HG03439 (cell line): ENCODE results near the gene MASP2.
"Not testable (repeated sequence)": the region's sequence is repeated elsewhere in the genome, so short reads cannot be mapped to it uniquely, and the experiment has no call there.

ENCODE experiments used
- ATAC-seq: cut with Tn5 transposase; IDR thresholded peaks from one replicate; pipeline ENCODE4 v1.9.1; 2021; ENCODE audit warnings: mild to moderate bottlenecking, moderate library complexity; ENCODE audit not compliant: unreplicated experiment

MASP2 gene

DNA sequence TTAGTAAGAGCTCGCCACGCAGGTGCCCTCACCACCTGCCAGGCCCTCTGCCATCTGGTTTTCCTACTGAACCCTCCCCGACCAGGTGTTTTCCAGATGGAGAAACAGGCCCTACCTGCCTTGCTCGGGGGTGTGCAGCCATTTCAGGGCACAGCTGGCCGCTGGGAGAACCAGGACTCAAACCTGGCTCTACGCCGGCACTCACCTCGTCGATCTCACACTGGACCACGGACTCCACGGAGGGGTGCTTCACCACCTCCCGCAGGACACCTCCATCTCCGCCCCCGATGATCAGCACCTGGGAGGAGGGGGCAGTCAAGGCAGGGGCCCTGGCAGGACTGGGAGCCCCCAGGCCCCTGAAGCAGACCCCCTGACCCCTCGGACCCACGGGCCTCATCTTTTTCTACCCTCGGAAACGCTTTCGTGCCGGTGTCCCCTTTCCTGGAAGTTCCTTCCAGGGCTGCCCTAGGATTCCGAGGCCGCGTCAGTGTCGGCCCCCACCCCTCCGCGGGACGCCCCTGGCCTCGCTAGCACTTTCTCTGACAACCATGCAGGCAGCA is 11.6 kb upstream of the MASP2 start:
- ATAC-seq, result no peak

DNA sequence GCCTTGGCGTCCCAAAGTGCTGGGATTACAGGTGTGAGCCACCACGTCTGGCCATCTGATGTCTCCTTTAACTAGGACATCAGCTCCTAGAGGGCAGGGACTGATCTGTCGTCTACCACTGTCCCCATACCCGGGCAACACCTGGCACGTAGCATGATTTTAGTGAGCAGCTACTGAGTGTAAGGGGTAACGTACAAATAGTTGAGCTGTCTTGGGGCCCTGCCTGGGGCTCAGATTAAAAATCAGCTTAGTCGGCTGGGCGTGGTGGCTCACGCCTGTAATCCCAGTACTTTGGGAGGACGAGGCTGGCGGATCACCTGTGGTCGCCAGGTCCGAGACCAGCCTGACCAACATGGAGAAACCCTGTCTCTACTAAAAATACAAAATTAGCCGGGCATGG is 11.0 kb upstream of the MASP2 start:
- ATAC-seq, result no peak

DNA sequence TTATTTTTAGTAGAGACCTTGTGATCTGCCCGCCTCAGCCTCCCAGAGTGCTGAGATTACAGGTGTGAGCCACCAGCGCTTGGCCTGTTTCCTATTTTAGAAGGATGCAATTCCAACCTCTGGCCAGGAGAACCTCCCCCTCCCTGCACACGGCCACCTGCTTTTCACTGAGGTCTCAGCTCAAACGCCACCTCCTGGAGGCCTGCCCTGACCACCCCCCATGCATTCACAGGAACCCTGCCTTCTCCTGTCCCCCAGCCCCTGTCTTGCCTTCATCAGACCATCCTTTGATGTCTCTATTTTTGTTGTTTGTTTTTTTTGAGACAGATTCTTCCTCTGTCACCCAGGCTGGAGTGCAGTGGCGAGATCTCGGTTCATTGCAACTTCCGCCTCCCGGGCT is 10.4 kb upstream of the MASP2 start:
- ATAC-seq, result no peak

DNA sequence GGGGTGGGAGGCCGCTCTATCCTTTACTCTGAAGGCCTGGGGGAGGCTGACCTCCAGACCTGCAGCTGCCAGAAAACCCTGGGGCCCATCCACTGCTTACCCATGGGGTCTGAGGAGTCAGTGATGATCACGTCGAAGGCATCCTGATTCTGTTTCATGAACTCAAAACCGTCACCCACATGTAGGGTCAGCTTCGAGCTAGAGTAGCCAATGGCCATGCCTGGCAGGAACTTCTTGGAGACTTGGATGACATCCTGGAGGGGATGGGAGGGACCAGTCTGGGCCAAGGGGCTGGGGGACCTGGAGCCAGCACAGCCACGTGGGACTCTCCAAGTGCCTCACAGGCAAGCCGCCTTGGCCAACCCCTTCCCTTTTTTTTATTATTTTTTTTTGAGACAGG is 9.5 kb upstream of the MASP2 start:
- no peak for ATAC-seq

DNA sequence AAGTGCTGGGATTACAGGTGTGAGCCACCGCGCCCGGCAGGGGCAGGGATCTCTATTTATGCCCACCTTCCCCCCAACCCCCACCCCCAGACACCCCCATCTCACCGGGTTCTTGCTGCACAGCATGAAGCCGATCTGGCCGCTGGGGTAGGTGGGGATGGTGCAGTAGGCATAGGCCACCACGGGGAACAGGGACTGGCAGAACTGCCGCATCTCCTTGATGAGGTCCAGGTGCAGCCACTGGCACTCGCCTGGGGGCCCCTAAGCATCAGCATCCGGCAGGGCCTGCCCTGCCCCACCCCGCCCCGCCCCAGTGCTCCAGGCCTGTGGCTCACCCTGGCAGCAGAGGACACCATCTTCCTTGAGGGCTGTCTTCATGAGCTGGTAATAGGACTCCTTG is 8.6 kb upstream of the MASP2 start:
- ATAC-seq, result no peak

DNA sequence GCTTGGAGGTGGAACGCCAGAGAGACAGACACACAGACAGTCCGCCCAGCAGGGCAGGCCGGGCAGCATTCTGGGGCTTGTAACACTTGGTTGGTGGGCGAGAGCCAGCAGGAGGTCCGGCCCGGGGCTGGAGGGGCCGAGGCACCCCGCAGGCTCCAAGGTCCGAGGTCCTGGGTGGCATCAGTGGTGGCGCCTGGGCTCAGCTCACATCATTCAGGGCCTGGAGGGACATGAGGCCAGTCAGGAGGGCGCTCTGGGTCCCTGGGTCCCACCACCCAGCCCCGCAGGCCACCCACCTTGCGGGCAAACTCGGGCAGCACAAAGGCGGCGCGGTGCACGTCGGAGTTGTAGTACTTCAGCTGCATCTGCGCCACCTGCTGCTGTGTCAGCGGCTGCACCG is 7.6 kb upstream of the MASP2 start:
- ATAC-seq, result no peak

DNA sequence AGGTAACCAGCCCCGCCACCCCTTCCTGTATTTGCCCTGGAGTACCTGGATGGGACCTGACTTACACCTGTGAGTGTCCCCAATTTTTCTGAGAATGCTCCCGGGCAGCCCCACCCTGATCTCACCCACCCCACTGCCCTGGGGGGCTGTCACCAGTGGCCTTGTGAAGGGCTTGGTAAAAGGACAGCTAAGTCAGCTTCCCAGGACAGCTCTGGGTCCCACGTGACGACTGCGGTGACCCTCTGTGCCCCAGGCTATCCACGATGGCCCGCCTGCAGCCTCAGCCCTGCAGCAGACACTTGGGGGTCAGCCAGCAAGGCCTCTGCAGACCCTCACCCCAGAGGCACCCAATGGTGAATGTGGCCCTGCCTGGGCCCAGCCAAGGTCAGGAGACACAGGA is 7.1 kb upstream of the MASP2 start:
- no peak for ATAC-seq

DNA sequence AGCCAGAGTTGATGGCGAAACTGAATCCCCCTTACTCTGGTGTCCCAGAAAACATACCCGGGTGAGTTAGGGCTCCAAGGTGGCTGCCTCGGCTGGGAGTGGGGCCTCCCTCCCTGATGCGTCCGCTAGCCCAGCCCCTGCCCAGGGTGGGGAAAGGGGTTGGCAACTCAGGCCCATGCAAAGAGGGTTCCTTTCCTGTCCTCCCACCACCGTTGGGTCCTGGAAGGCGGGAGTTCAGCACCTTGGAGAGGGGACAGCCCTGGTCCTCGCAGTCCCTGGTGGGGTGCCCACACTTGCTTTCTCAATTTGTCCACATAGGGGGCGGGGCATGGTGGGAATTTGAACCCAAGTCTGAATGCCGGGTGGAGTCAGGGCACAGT is 6.7 kb upstream of the MASP2 start:
- no peak for ATAC-seq

DNA sequence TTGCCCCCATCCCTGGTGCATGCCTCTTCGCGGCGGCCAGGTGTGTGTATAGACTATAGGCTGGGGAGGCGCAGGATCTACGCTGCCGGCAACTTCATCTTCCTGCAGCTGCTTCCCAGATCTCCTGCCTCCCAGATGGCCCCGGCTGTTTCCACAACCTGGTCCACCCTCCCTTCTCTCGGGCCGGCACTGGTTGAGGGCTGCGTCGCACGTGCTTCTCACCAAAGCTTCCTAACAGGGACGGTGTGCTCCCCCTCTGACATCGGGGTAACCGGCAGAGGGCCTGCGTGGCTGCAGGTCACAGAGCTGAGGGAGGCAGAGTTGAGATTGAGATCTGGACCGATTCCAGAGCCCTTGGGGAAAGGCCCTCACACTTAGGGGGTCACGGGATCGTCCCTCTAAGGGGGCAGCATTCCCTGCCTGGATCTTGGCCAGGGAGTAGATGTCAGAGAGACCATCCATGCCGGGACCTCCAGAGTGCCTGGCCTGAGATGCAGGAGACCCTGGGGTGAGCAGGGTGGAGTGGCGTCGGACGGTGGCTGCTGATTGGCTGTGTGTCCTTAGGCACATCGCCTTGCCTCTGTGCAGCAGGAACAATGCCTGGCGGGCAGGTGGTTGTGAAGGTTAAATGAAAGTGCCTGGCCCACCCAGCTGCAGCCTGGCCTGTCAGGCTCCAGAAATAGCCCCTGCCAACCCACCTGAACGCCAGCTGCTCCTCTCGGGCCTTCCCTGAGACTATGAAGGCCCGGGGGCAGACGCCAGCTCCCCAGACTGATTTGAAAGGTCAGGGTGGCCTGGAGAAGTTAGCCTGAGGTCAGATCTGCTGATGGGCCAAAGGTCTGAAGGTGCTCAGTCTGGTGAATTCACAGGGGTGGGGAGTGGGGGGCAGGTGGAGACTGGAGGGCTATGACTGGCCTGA is 6.1 kb upstream of the MASP2 start:
- no peak for ATAC-seq

DNA sequence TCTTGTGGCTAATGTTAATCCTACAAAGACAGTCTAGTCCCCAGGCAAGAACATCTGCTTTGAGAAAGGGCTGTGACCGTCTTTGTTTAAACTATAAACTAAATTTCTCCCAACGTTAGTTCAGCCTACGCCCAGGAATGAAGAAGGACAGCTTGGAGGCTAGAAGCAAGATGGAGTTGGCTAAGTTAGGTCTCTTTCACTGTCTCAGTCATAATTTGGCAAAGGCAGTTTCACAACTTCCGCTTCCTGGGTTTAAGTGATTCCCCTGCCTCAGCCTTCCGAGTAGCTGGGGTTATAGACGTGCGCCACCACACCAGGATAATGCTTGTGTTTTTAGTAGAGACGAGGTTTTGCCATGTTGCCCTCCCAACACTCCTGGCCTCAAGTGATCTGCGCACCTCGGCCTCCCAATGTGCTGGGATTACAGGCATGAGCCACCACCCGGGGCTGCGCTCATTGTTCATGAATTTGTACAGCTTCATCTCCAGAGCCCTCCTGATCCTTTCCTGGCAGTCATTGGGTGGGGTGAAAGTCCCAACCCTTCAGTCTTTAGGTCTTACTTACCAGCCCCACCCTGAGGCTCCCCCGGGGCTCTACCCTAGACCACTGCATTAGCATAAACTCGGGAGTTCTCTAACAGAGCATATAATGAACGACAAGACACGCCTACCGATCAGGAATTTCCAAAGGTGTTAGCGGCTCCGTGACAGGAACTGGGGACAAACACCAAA is 4.9 kb upstream of the MASP2 start:
- no peak for ATAC-seq

DNA sequence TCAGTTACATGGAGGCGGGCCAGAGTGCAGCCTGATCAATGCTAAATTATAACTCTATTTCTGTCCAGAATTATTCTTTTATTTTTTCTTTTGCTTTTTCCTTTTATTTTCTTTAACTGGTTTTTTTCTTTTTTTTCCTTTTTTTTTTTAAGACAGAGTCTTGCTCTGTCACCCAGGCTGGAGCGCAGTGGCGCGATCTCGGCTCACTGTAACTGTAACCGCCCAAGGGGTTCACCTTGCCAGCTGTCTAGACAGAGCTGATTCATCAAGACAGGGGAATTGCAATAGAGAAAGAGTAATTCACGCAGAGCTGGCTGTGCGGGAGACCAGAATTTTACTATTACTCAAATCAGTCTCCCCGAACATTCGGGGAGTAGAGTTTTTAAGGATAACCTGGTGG is 4.1 kb upstream of the MASP2 start:
- not testable (repeated sequence) for ATAC-seq

DNA sequence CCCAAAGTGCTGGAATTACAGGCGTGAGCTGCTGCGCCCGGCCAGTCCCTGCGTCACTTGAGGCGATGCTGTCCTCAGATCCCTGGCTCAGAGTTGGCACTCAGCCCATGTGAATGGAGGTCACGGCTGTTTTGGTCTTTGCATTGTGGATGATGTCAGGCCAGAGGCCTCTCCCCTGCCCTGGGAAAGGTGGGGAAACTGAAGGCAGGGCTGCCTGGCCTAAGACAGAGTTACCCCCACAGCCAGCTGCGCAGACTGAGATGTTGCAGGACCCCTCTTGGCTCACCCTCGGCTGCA is 821 bp downstream of the MASP2 start:
- no peak for ATAC-seq

DNA sequence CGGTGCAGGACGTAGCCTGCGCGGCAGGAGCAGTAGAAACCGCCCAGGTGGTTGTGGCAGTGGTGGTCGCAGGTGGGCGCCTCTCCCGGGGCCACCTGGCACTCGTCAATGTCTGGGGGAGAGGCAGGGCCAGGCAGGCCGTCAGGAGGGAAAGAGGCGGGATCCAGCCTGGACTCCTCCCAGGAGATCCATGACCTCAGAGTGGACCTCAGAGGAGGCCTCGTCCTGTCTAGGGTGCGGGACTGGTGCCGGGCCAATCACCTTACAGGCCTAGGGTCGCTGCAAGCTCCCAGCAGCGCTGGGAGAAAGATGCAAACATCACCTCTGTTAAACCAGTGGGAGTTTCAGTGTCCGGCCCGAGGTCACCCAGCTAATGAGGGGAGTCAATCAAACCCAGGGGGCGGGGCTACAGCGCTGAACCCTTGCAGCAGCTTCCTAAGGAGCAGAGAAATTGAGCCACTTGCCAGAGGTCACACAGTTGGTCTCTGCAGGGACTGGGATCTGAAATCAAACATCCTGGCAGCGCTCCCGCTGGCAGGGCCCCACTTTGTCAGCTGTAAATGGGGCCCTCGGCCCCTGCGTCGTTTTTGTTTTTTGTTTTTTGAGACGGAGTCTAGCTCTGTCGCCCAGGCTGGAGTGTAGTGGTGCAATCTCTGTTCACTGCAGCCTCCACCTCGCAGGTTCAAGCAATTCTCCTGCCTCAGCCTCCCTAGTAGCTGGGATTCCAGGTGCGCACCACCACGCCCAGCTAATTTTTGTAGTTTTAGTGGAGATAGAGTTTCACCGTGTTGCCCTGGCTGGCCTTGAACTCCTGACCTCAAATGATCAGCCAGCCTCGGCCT is 1.4 kb downstream of the MASP2 start:
- no peak for ATAC-seq

DNA sequence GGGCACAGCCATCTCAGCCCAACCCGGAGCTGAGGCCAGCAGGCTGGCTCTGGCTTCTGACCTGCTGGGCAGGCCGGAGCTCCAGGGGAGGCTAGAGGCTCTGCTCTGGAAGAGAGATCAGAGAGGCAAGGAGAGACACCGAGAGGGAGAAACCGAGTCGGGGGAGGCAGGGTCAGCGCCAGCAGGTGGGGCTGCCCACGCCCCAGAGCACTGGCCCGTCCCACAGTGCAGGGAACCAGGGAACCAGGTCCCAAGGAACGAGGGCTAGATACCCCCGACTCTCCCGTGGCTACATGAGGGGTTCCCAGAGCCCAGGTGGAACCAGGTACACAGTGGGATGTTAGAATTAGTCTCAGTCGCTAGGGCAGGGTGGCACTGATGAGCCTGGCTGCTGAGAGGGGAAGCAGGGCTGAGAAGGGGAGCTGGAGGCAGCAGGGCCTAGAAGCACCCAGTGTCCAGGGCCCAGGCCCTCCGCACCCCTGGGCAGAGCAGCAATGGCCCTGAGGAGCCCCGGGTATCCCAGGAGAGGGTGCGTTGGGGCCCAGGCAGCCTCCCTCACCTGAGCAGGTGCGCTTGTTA is 2.1 kb downstream of the MASP2 start:
- no peak for ATAC-seq

DNA sequence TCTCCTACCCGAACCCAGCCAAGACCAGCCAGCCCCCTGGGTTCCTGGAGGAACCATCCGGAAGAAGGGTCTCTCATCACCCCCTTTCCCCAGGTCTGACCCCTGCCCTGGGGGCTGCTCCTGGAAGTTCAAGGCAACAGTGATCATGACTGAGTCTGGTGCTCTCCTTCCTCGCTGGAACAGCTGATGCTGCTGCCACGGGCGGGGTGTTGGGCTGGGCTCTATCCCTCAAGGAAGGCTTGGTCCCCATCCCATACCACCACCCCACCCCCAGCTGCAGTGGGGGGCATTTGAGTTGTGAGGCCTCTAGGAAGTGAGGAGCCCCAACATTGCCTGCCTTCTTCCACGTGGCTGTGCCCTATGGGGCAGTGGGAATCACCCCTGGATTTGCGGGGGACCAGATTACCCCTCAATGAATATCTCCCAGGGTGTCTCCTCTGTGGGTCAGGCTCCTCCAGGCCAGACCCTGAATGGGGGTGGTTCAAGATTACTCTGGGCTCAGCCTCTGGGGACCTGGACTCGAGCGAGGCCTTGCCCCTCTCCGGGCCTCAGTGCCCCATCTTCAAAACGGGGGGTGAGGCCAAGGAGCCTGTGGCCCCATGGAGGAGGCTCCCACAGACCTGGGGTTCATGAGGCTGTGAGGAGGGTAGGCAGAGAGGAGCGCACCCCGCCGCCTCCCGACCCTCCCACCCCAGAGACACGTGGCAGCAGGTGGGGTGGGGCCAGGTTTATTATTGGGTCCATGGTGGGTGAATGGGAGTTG is 2.8 kb downstream of the MASP2 start:
- no peak for ATAC-seq

DNA sequence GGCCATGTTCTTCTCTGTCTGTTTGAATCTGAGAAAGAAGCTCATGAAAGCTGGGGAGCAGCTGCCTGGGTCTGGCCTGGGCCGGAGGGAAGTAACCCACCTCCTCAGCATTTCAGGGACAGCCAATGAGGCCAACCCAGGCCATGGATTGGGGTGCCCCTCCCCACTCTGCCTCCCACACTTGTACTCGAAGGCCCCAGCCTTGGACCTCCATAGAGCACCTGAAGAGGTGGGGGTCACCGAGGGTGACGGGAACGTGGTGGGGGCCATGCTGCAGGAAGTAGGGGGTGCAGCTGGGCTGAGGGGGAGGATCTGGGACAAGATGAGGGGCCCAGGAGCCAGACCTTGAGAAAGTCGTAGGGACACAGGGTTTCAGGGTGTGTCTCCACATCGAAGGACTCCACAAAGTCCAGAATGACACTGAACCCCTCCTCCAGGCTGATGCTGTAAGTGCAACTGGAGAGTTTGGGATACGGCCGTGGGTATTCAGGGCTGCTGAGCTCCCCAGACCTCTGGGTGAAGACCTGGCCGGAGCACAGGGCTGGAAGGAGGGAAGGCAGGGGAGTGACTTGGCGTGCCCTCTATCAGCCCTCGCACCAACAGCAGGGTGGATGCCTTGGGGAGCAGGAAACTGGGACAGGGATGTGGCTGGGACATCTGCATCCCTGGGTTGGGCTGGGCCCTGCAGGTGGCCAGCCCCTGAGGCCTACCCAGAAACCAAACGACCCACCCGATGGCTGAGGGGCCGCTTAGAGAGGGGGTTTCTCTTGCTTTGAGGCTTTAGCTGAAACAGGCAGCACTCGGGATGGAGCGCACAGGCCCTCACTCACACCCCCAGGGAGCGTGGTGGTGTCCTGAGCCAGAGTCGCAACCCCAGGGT is 3.8 kb downstream of the MASP2 start:
- no peak for ATAC-seq

DNA sequence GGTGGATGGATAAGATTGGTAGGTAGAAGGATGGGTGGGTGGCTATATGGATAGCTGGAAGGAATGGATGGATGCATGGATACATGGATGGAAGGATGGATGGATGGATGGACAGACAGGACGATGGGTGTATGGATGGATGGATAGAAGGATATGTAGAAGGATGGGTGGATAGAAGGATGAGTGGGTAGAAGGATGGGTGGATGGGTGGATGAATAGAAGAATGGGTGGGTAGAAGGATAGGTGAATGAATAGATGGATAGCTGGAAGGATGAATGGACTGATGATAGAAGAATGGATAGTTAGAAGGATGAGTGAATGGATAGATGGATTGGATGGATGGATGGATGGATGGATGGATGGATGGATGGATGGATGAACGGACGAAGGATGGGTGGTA is 5.0 kb downstream of the MASP2 start:
- ATAC-seq, result no peak

DNA sequence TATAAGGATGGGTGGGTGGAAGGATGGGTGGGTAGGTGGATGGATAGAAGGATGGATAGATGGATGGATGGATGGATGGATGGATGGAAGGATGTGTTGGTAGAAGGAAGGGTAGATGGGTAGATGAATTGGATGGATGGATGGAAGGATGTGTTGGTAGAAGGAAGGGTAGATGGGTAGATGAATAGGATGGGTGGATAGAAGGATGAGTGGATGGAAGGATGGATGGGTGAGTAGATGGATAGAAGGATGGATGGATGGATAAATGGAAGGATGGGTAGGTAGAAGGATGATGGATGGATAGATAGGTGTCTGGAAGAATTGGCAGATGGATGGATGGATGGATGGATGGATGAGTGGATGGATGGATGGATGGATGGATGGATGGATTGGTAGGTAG is 6.0 kb downstream of the MASP2 start:
- no peak for ATAC-seq

DNA sequence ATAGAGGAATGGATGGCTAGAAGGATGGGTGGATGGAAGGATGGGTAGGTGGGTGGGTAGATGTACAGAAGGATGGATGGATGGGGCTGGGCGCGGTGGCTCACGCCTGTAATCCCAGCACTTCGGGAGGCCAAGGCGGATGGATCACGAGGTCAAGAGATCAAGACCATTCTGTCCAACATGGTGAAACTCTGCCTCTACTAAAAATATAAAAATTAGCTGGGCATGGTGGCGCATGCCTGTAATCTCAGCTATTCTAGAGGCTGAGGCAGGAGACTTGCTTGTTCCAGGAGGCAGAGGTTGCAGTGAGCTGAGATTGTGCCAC is 7.0 kb downstream of the MASP2 start:
- not testable (repeated sequence) for ATAC-seq
